Ascending aorta (tissue), 2 donors: ENCODE measurements around the gene PCF11. TPM values are rescaled to one million over a fixed set of nuclear protein-coding genes. Genes with fewer than 3 reads are reported as not detected.

Experiments
- DNase-seq, 2 donors: peaks; one replicate each; pipeline ENCODE4 v3.0.0-alpha.2; 2019; ENCODE audit warnings: low spot score in 2 of 2
- H3K27ac ChIP-seq, 2 donors: fragments of 200-600 bp; sonication (generic); one replicate each; pipeline ENCODE4 v1.5.1; 2016 to 2017; ENCODE audit warnings: mild to moderate bottlenecking in 1 of 2
- H3K27me3 ChIP-seq: fragments of 200-600 bp; sonication (generic); one replicate; pipeline ENCODE4 v1.5.1; 2017
- H3K36me3 ChIP-seq, 2 donors: fragments of 200-600 bp; sonication (generic); one replicate each; pipeline ENCODE4 v1.5.1; 2016
- H3K4me1 ChIP-seq, 2 donors: fragments of 200-600 bp; sonication (generic); one replicate each; pipeline ENCODE4 v1.5.1; 2016 to 2017; ENCODE audit warnings: mild to moderate bottlenecking in 1 of 2
- H3K4me3 ChIP-seq, 2 donors: fragments of 200-600 bp; sonication (generic); one replicate each; pipeline ENCODE4 v1.5.1; 2016 to 2017; ENCODE audit warnings: mild to moderate bottlenecking in 1 of 2
- H3K9me3 ChIP-seq, 2 donors: fragments of 200-600 bp; sonication (generic); one replicate each; pipeline ENCODE4 v1.5.1; 2016
- intact Hi-C: fragments of 100-400 bp; cut with DNase I; formaldehyde crosslinking; loops from one replicate; pipeline ENCODE4 v1.15.1; 2023
- total RNA-seq: library from RNA; depleted of rRNA; stranded (reverse); fragments of >200 nt; gene quantifications from one replicate; pipeline ENCODE4 v1.1.0, GENCODE V29; 2016
- TF ChIP-seq, protein P1 (sequence below), 3 experiments: fragments of 200-600 bp in 2 of 3; fragments of 450-650 bp in 1 of 3; sonication (generic) in 2 of 3; IDR thresholded peaks; one replicate each; pipeline ENCODE4 v1.5.1; 2016 to 2019; ENCODE audit warnings: antibody characterized with exemption in 3 of 3, mild to moderate bottlenecking in 1 of 3, moderate library complexity in 1 of 3

Gene PCF11
- total RNA-seq, 1 donor from 2014 or later: 19.2 TPM

DNA sequence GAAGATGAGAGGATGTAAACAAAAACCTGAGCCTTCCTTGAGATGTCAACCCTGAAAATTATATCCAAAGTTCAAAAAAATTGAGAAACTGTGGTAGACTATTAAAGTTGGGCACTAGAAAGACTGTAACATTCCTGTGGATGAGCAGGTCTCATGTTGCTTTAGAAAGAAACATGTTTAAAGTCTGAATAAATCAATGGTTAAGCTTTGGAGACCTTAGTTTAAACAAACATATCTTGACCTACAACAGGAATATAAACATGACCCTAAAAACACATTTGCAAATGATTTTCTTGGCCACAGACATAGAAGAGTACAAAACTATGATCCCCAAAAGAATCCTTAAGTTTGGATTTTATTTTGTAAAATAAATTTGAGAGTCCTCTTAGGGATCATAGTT is 38.1 kb upstream of the PCF11 start:
- intact Hi-C loops: no loop called here
- Histone ChIP-seq H3K27ac (peak overlapping the region in 1 of 2 donors; percentile 14), H3K4me3 (no peak overlapping the region)

DNA sequence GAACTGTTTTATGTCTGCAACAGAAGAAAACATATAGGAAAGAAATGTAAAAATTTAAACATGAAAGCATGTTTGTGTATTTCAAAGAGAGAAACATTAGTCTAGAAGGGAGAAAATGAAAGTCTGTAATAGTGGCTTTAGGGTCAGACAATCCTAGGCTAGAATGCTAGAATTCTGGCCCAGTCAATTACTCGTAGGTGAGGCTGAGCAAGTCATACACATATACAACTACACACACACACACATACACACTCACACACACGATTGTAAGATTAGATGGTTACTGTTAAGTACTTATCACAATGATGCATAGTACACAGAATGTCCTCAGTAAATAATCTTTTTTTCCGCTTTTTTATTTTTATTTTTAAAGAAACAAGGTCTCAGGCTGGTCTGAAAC is 37.7 kb upstream of the PCF11 start:
- TF ChIP-seq, protein P1, sequence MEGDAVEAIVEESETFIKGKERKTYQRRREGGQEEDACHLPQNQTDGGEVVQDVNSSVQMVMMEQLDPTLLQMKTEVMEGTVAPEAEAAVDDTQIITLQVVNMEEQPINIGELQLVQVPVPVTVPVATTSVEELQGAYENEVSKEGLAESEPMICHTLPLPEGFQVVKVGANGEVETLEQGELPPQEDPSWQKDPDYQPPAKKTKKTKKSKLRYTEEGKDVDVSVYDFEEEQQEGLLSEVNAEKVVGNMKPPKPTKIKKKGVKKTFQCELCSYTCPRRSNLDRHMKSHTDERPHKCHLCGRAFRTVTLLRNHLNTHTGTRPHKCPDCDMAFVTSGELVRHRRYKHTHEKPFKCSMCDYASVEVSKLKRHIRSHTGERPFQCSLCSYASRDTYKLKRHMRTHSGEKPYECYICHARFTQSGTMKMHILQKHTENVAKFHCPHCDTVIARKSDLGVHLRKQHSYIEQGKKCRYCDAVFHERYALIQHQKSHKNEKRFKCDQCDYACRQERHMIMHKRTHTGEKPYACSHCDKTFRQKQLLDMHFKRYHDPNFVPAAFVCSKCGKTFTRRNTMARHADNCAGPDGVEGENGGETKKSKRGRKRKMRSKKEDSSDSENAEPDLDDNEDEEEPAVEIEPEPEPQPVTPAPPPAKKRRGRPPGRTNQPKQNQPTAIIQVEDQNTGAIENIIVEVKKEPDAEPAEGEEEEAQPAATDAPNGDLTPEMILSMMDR (IDR thresholded peaks at IDR 0.05): no peak

More for the DNA sequence above, 38.1 kb upstream of the PCF11 start:
- TF ChIP-seq, protein P1 (IDR thresholded peaks at IDR 0.05): no peak
- DNase-seq: no peak
- H3K4me1 ChIP-seq: peaks cover 0 to 4% of the 10 kb centered on the region in 2 donors
- no peaks in the 10 kb centered on the region for H3K36me3 ChIP-seq
- H3K9me3 ChIP-seq: no peaks in the 10 kb centered on the region
- H3K27me3 ChIP-seq: no peaks in the 10 kb centered on the region

DNA sequence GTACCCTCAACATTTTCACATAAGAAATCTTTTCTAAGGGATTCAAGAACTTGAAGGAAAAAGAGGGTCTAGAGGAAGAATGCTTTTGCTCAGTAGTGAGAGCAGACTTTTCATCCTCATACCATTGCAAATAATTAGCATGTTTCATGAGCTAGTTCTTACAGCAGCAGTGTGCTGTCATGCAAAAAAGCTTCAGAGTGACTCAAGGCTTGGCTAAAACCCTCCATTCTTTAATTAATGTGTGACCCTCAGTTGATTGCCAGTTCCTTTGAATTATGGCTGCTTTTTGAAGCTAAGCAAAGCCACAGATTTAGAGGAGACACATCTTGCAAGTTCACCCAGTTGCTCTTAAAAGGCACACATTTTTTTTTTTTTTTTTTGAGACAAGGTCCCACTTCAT is 36.6 kb upstream of the PCF11 start:
- no peaks in the 10 kb centered on the region for H3K27me3 ChIP-seq
- intact Hi-C loops: no loop called here
- no peak overlapping the region for H3K27ac ChIP-seq
- no peaks in the 10 kb centered on the region for H3K9me3 ChIP-seq
- TF ChIP-seq, protein P1 (IDR thresholded peaks at IDR 0.05): no peak
- H3K36me3 ChIP-seq: no peaks in the 10 kb centered on the region
- peaks cover 0 to 4% of the 10 kb centered on the region in 2 donors for H3K4me1 ChIP-seq
- DNase-seq: no peak
- no peak overlapping the region for H3K4me3 ChIP-seq

More for the DNA sequence above, 37.7 kb upstream of the PCF11 start:
- intact Hi-C loops: no loop called here
- no peaks in the 10 kb centered on the region for H3K27me3 ChIP-seq
- H3K27ac ChIP-seq: no peak overlapping the region
- H3K4me1 ChIP-seq: peaks cover 0 to 4% of the 10 kb centered on the region in 2 donors
- DNase-seq: no peak
- no peaks in the 10 kb centered on the region for H3K36me3 ChIP-seq
- no peak overlapping the region for H3K4me3 ChIP-seq
- no peaks in the 10 kb centered on the region for H3K9me3 ChIP-seq

DNA sequence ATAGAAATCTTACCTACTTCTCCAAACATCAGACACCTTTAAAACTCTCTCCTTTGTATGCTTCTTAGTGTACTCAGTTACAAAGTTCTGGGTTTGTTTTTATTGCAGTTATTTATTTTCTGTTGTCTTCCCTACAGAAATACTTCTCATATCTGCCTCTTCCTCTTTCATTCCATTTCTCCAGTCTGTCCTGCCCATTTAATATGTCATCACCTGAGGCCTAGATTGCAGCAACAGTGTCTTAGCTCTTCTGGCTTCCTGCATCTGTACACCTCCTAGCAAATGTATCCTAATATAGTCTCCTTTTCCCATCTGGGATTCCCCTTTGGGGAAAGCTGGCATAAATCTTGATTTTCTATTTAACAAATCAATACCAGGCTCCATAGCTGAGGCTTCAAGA is 34.9 kb upstream of the PCF11 start:
- Histone ChIP-seq H3K4me3 (no peak overlapping the region), H3K9me3 (no peaks in the 10 kb centered on the region), H3K4me1 (peaks cover 0 to 2% of the 10 kb centered on the region in 2 donors), H3K27ac (no peak overlapping the region), H3K27me3 (no peaks in the 10 kb centered on the region), H3K36me3 (no peaks in the 10 kb centered on the region)
- no peak for DNase-seq
- intact Hi-C loops: no loop called here
- TF ChIP-seq, protein P1 (IDR thresholded peaks at IDR 0.05): no peak

DNA sequence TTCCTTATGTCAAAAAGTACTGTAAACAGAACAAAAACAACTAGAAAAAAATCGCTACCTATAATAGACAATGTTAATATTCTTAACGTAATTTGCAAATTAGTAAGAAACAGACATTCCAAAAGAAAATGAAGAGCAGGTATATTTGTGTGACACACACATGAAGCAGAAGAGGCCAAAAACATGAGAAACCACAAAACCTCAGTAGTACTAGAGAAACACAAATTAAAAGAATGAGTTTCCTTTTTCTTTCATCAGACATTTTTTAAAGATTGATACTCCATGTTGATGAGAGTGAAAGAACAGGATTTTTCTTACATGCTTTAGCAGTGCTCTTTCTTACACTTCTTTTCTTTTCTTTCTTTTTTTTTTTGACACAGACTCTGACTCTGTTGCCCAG is 34.2 kb upstream of the PCF11 start:
- H3K9me3 ChIP-seq: no peaks in the 10 kb centered on the region
- H3K4me1 ChIP-seq: peaks cover 0 to 2% of the 10 kb centered on the region in 2 donors
- no peak overlapping the region for H3K4me3 ChIP-seq
- intact Hi-C loops: no loop called here
- H3K27ac ChIP-seq: no peak overlapping the region
- H3K27me3 ChIP-seq: no peaks in the 10 kb centered on the region
- H3K36me3 ChIP-seq: no peaks in the 10 kb centered on the region
- TF ChIP-seq, protein P1 (IDR thresholded peaks at IDR 0.05): no peak
- no peak for DNase-seq
